Measurements from ENCODE around the gene RAPSN.

GRCh38 chr11:47391711-47392432, 57.1 kb downstream of the RAPSN start:
- TF ChIP-seq CTCF (IDR thresholded peaks at IDR 0.05) (no peak), POLR2A (IDR thresholded peaks at IDR 0.05) (no peak)
